Measurements from ENCODE around the gene FASTKD1.
A peak's percentile ranks its signal among the peaks of the same experiment; 100 is the strongest.
"Not testable (repeated sequence)": the region's sequence is repeated elsewhere in the genome, so short reads cannot be mapped to it uniquely, and the experiment has no call there.

FASTKD1 gene, protein sequence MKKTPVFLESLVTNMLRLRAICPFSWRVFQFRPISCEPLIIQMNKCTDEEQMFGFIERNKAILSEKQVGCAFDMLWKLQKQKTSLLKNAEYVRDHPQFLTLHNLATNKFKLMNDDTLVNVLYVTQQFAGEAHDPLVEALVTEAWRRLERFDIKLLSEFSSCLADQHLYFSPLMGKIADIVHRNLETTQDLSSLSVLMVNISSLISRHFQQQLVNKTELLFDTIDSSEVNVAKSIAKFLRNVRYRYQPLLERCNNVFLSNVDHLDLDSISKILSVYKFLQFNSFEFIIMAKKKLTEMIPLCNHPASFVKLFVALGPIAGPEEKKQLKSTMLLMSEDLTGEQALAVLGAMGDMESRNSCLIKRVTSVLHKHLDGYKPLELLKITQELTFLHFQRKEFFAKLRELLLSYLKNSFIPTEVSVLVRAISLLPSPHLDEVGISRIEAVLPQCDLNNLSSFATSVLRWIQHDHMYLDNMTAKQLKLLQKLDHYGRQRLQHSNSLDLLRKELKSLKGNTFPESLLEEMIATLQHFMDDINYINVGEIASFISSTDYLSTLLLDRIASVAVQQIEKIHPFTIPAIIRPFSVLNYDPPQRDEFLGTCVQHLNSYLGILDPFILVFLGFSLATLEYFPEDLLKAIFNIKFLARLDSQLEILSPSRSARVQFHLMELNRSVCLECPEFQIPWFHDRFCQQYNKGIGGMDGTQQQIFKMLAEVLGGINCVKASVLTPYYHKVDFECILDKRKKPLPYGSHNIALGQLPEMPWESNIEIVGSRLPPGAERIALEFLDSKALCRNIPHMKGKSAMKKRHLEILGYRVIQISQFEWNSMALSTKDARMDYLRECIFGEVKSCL

DNA sequence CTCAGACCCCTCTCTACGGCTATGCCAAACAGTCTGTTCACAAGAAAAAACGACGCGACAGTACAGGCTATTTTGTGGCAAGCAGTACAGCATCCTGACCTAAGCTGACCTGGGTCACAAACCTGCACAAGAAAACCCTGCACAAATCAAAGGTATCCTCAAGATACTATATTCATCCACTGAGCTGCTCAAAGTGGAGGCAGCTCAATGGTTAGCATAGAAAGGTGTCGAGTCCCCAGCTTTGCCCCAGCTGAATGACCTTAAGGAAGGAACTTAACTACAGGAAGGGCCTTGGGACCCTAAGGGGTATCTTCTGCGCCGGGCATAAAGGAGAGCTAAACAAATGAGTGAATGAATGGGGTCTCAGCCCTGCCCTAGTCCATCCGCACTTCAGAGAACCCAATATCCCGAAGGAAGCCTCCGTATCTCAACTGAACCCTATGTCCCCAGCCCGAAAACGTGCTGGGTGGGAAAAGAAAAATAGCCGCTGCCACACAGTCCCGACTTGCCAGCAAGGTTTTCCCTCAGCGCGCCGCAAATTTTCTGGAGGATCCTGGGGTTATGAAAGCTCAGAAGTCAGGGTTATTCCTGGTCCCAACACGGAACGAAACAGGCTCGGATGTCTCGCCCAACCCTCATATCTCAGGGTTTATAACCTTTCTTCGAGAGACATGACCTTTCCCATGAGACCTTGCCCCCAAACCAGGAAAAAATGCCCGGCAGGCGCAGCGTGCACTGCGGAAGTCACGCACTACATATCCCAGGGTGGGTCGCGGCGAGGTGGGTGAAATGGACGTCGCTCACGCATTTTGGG lies at the start of gene FASTKD1:
Gene FASTKD1, minus strand, starts transcription at position 706 of the 814 bp plus-strand sequence. CDS start 1,836 bp downstream, outside the sequence.
- peak; percentile 83 for DNase-seq

DNA sequence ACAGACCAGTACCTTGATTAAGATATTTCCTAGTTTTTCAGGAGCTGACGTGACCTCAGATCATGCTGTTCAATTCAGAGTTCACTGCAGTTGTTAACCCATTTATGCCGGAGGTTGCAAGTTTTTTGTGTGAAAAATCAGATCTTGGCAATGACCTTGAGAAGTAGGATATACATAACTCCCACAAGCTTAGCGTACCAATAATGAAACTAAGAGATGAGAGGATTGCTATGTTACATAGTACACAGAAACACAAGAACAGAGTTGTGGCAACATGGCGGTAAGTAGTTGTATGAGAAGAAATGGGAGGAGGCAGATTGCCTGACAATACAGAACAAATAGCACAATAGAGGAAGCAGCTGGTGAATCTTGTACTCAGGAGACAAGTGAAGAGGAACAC lies 49.6 kb upstream of the FASTKD1 start:
- DNase-seq = no peak

DNA sequence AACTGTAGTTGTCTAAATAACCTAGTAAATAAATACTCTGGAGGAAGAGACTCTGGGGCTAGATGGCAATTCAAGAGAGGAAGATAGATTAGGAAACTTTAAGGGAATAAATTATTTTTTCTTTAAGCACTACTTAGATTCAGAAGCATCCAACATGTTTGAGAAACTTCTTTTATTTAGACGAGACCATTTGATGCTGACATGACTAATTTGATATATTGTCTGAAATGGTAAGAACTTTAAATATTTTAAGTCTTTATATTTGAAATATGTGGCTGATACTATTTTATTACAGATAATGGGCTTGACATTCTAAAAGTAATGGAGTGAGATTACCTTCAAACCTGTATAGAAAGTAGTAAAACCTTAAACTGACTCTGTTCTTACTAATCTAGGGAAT lies 46.8 kb upstream of the FASTKD1 start:
- no peak for DNase-seq

DNA sequence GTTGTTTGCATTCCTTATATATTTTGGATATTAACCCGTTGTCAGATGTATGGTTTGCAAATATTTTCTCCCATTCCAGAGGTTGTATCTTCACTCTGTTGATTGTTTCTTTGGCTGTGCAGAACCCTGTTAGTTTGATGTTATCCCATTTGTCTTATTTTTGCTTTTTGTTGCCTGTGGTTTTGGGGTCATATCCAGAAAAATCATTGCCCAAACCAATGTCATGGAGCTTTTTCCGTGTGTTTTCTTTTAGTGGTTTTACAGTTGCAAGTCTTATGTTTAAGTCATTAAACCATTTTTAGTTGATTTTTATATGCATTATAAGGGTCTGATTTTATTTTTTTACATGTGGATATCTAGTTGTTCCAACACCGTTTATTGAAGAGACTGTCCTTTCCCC lies 46.3 kb upstream of the FASTKD1 start:
- DNase-seq = no peak

DNA sequence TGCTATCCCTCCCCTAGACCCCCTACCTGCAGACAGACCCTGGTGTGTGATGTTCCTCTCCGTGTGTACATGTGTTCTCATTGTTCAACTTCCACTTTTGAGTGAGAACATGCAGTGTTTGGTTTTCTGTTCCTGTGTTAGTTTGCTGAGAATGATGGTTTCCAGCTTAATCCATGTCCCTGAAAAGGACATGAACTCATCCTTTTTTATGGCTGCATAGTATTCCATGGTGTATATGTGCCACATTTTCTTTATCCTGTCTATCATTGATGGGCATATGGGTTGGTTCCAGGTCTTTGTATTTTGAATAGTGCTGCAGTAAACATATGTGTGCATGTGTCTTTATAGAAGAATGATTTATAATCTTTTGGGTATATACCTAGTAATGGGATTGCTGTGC lies 42.3 kb upstream of the FASTKD1 start:
- not testable (repeated sequence) for DNase-seq

DNA sequence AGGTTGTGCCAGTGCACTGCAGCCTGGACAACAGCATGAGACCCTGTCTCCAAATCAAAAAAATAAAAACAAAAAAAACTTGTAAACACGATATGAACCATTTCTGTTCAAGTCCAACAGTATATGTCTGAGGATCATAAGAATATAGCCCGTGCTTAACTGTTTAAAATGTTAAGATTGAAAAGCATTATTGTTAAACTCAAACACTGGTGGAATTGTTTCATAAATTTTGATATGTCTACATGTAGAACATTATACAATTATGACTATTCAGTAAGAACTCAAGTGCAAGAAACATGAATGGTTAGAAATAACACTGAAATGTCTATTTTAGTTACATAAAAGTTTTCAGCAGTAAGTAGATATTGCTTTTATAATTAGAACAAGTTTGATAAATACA lies 40.2 kb upstream of the FASTKD1 start:
- DNase-seq = no peak

DNA sequence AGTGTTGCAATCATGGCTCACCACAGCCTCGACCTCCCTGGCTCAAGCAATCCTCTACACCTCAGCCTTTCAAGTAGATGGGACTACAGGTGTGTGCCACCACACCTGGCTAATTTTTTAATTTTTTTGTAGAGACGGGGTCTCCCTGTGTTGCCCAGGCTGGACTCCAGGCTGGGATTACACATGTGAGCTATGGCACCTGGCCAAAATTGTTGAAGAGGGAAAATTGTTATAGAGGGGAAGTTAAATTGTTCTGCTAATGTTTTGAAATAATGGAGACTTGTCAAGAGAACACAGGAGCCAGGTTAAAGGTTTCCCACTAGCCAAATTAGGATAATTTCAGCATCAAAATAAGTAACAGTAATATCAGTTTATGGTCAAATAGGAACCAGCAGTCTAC lies 35.6 kb upstream of the FASTKD1 start:
- DNase-seq = no peak

DNA sequence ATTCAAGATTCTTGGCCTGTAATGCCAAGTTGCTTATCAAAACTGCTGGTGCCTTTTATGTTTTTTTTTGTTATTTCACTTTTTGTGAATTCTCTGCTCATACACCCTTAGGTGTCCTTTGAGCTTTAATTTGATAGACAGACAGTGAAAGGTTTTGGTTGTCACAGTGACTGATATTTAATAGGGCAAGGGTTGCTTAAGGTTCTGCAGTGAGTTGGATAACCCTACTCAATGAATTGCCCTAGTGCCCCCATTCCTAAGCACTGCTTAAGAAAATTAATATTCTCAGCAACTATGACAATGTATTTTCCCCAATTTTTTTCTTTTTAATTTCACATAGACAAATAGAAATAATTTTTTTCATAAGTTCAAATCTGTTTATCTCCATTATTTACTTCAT lies 25.9 kb upstream of the FASTKD1 start:
- DNase-seq = no peak

DNA sequence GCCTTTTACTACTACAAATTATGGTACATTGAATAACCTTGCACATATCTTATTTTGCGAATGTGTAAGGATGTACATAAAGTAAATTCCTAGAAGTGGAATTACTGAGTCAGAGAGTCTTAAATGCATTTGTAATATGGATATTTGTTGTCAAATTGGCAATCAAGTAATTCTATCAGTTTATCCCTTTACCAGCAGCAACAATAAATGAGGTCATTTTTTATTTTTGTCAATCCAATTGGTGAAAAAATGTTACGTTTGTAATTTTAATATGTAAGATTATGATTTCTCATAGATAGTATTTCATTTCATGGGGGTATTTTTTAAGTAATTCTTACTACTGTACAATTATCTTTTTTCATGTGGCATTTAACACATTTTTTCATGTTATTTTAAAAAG lies 25.3 kb upstream of the FASTKD1 start:
- no peak for DNase-seq

DNA sequence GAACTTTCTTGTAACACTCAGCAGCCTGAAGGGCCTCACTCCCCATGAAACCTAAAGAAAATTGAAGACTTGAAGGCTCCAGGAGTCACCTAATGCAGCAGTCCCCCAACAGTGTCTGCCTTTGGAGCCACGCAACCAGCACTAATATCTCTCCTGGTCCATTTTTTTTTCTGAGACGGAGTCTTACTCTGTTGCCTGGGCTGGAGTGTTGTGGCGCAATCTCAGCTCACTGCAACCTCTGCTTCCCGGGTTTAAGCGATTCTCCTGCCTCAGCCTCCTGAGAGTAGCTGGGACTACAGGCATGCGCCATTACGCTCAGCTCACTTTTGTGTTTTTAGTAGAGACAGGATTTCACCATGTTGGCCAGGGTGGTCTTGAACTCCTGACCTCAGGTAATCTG lies 22.9 kb upstream of the FASTKD1 start:
- DNase-seq = not testable (repeated sequence)

DNA sequence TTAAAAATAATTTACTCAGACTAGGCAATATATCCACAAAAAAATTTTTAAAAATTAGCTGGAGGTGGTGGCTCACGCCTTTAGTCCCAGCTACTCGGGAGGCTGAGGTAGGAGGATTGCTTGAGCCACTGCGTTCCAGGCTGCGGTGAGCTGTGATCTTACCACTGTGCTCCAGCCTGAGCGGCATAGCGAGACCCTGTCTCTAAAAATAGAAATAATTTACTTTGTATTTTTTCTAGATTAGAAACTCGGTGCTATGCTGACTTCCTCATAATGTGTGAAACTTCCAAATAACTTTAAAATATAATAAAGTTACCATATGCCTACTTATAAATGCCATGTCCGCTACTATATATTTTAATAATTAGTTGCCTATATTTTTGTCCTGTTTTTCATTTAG lies 17.1 kb upstream of the FASTKD1 start:
- no peak for DNase-seq

DNA sequence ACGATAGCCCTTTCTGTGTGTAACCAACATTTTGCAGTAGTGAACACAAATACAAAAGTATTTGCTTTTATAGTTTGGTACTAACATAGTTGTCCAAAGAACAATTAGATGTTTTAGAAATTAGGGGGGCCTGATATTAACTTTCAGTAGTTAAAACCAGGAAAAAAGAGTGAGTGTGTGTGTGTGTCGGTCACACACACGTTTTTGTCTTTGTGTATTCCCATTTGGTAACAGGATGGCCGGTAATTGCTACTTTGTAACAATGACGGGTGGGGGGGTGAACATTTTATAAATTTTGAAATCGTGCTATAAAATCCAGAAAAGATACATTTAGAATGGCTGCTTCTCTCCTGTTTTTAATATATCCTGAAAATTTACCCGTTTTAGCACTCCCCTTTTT lies 12.0 kb upstream of the FASTKD1 start:
- no peak for DNase-seq

DNA sequence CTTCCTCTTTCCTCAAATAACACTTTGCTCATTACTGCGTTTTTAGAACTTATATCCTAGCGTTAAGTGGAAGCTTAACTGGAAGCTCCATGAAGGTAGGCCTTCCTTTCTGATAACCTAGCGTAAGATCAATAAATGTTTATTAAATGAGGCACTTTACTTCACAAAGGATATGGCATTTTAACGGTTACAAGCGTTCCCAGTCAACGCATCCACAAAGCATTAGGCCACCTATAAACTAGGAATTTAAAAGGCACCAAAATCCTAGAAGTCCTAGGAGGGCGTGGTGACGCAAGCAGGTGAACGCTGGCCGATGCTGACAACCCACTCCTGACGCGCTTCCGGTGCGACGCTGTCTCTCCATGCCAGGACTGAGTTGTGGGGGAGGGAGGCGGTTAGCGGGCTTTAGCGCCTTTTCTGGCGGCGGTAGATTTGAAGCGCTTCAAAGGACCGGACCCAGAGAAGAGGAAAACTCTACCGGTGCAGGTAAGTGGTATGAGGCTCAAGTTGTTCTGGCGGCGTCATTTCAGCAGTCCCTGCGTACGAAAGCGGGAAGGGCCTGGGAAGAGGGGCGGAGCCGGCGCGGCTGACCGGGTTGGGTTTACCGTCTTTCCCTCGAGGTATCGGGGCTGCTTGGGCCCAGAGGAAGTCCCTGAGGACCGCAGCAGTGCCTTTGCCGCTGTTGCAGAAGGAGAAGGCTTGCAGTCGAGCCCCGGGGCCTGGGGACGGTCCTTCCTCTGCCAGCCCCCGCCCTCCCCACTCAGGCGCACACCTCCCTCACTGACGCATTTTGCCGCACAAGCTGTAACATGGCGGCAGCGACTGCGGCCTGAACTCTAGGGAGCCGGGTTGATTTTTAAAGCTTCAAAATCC lies 10.6 kb upstream of the FASTKD1 start, which contains the start of gene PPIG:
Gene PPIG, plus strand, starts transcription at position 347 of the 873 bp plus-strand sequence. CDS start 19,691 bp downstream, outside the sequence.
- DNase-seq = peak; percentile 86

DNA sequence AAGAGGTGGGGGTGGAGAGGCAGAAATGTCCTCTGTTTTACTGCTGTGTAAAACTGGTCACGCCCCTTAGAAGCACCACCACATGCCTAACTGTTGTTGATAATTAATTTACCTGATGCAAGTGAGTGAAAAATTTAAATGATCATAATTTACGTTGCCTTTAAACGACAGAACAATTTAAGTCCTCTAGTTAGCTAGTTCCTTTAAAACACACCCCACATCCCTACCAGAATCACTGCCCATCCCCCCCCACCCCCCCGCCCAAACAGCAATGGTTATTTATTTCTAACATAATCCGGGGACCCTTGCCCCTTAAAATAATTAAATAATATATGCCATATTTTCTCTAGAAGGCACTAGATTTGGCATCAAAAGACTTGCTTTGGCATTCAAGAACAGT lies 9.9 kb upstream of the FASTKD1 start:
- DNase-seq = no peak

DNA sequence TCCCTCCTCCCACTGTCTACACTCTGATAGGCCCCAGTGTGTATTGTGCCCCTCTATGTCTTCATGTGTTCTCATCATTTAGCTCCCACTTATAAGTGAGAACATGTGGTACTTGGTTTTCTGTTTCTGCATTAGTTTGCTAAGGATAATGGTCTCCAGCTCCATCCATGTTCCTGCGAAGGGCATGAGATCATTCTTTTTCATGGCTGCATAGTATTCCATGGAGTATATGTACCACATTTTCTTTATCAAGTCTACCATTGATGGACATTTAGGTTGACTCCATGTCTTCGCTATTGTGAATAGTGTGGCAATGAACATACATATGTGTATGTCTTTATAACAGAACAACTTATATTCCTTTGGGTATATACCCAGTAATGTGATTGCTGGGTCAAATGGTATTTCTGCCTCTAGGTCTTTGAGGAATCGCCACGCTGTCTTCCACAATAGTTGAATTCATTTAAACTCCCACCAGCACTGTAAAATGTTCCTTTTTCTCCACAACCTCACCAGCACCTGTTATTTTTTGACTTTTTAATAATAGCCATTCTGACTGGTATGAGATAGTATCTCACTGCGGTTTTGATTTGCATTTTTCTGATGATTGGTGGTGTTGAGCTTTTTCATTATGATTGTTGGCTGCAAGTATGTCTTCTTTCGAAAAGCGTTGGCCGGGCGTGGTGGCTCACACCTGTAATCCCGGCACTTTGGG lies 9.0 kb upstream of the FASTKD1 start:
- not testable (repeated sequence) for DNase-seq

DNA sequence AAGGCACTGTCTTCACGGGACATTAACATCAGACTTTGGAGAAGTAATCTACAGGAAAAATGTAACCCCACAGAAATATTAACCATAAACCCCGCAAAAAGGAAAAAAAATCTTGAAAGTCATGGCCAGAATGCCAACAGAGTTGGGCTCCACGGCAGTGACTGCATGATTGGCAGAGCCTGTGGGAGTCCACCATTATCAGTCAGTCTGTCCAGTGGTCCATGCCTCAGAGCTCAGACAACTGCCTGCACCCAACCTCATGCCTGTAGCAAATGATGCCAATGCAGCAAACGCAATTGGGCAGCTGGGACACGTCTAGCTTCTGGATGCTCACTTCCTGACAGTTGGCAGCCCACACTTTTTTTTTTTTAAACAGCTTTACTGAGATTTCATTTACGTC lies 5.4 kb upstream of the FASTKD1 start:
- no peak for DNase-seq

DNA sequence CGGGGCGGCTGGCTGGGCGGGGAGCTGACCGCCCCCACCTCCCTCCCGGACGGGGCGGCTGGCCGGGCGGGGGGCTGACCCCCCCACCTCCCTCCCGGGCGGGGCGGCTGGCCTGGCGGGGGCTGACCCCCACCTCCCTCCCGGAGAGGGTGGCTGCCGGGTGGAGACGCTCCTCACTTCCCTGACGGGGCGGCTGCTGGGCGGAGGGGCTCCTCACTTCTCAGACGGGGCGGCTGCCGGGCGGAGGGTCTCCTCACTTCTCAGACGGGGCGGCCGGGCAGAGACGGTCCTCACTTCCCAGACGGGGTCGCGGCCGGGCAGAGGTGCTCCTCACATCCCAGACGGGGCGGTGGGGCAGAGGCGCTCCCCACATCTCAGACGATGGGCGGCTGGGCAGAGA lies 1.6 kb upstream of the FASTKD1 start:
- not testable (repeated sequence) for DNase-seq

DNA sequence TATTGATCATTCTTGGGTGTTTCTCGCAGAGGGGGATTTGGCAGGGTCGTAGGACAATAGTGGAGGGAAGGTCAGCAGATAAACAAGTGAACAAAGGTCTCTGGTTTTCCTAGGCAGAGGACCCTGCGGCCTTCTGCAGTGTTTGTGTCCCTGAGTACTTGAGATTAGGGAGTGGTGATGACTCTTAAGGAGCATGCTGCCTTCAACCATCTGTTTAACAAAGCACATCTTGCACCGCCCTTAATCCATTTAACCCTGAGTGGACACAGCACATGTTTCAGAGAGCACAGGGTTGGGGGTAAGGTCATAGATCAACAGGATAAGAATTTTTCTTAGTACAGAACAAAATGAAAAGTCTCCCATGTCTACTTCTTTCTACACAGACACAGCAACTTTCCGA lies 874 bp upstream of the FASTKD1 start:
- DNase-seq = not testable (repeated sequence)

DNA sequence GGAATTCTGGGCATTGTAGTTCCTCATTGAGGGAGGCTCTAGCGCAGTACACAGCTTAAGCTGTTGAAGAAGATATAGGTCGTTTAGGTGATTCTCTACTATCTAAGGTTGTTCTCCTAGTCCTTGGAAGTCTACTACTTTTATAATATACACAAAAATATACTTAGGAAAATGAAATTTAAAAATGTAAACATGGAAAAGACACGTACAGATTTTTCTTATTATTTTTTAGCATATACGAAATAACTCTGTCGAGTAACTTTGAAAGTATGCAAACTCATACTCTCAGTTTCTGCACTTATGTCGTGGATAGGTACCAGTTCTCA lies 272 bp upstream of the FASTKD1 start:
- no peak for DNase-seq

DNA sequence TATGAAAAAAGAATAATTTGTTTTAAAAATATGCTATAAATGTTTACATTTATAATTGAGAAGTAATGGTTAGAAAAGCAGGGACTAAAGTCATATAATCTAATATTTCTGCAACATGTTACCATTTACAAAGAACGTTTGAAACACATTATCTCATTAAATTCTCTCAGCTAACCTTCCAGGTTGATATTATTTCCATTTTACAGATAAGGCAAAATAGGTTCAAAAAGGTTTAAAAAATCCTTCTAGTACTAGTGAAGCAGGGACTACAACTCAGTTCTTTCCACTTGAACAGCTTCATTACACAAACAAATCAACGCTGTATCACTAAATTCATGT lies 875 bp downstream of the FASTKD1 start:
- no peak for DNase-seq

DNA sequence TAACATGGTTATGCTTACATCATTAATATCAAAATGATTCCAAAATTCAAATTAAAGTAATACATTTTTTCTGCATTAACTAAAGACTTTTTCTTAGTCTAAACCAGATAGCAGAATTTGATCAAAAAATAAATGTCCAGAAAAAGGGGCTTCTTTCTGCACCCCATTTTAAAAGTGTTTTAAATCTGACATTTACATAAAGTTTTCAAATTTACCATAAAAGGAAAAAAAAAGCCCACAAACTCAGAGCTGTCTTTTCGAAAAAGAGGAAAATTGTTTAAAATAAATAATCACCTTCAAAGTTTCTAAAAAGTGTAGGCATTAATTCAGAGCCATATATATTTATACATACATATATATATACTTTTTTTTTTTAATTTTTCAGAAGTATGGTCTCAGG lies 1.5 kb downstream of the FASTKD1 start:
- DNase-seq = no peak

DNA sequence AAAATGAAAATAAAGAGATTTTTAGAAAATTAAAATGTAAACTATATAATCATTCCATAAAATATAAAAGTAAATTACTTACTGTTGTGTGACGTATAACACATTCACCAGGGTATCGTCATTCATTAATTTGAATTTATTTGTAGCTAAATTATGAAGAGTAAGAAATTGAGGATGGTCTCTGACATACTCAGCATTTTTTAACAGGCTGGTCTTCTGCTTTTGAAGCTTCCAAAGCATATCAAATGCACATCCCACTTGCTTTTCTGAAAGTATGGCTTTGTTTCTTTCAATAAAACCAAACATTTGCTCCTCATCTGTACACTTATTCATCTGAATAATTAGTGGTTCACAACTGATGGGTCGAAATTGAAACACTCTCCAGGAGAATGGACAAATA lies 2.1 kb downstream of the FASTKD1 start:
- no peak for DNase-seq

Data from NK-92 treated with Interleukin-12 subunit alpha and Interleukin-12 subunit beta, amount 100 ng/mL, for 24 hours (cell line).